HCT116 (cell line): ENCODE results near the gene VPS33B. TPM values are rescaled to one million over a fixed set of nuclear protein-coding genes. Genes with fewer than 3 reads are reported as not detected.

Source experiments
- ATAC-seq: fragments of 200-7000 bp; cut with Tn5 transposase; 2 replicates; pipeline ENCODE4 v1.9.1; 2020; ENCODE audit warnings: mild to moderate bottlenecking, moderate library complexity
- Bru-seq: library from RNA; stranded (reverse); fragments of 400-500 nt; gene quantifications from one replicate; lab custom pipeline; 2021; lab: Mats Ljungman, UMichigan
- BruChase-seq, 2 experiments: library from RNA; stranded (reverse); fragments of 400-500 nt; gene quantifications; one replicate each; lab custom pipeline; 2021; lab: Mats Ljungman, UMichigan
- BruUV-seq: library from RNA; stranded (reverse); fragments of 400-500 nt; replicated peaks from 2 replicates; lab custom pipeline; 2021; lab: Mats Ljungman, UMichigan
- CTCF ChIA-PET: fragments of 300-600 bp; sonication (Branson Sonifier 250); formaldehyde crosslinking; loops from one replicate; lab custom pipeline; 2021; ENCODE audit warnings: antibody characterized with exemption; lab: Charles Lee
- POLR2A ChIA-PET: fragments of 300-600, 350-600 bp; sonication (Branson Sonifier 250); formaldehyde crosslinking; loops from one replicate; lab custom pipeline; 2021; ENCODE audit warnings: antibody characterized with exemption; lab: Charles Lee
- RAD21 ChIA-PET, 2 experiments: fragments of 300-600 bp; sonication (Branson Sonifier 250); formaldehyde crosslinking; loops; one replicate each; lab custom pipeline; 2023; ENCODE audit warnings: low total read pairs in 2 of 2; ENCODE audit not compliant: uncharacterized antibody in 2 of 2, unreplicated experiment in 2 of 2, low non-redundant PET in 1 of 2; lab: Charles Lee
- DNase-seq: peaks from one replicate; pipeline ENCODE4 v3.0.0-alpha.2; 2010; ENCODE audit warnings: low read depth, low spot score
- H2AFZ ChIP-seq: fragments of 200-600 bp; shearing (Covaris generic), sonication (generic); 2 replicates; pipeline ENCODE4 v1.6.1; 2017; ENCODE audit warnings: low read depth, mixed run types, mixed read lengths, antibody characterized with exemption, low read length; ENCODE audit not compliant: poor library complexity, severe bottlenecking
- H3K27ac ChIP-seq: 2 replicates; pipeline ENCODE4 v1.5.1; 2012; ENCODE audit warnings: low read depth, low read length
- H3K27me3 ChIP-seq: fragments of 200-600 bp; sonication (generic); 2 replicates; pipeline ENCODE4 v1.6.1; 2016; ENCODE audit warnings: mixed run types, low read length, mixed read lengths; ENCODE audit not compliant: insufficient read depth
- H3K36me3 ChIP-seq, 2 experiments: fragments of 200-500 bp in 1 of 2; fragments of 200-600 bp in 1 of 2; sonication (Bioruptor generic) in 1 of 2; sonication (generic) in 1 of 2; 2 replicates each; pipeline versions ENCODE4 v1.5.1 to v1.6.1; 2014 to 2016; ENCODE audit warnings: low read length in 2 of 2, inconsistent platforms in 1 of 2, mixed read lengths in 1 of 2, mixed run types in 1 of 2; ENCODE audit not compliant: insufficient read depth in 2 of 2, control insufficient read depth in 1 of 2
- H3K4me1 ChIP-seq, 2 experiments: fragments of 200-600 bp in 1 of 2; sonication (generic) in 1 of 2; 2 replicates each; pipeline versions ENCODE4 v1.5.1 to v1.6.1; 2012 to 2017; ENCODE audit warnings: low read length in 2 of 2, inconsistent platforms in 1 of 2, mild to moderate bottlenecking in 1 of 2, mixed read lengths in 1 of 2, mixed run types in 1 of 2, moderate library complexity in 1 of 2; ENCODE audit not compliant: insufficient read depth in 2 of 2, control insufficient read depth in 1 of 2
- H3K4me2 ChIP-seq: fragments of 200-600 bp; sonication (generic); 2 replicates; pipeline ENCODE4 v1.6.1; 2017; ENCODE audit warnings: mixed run types, low read length, mixed read lengths
- H3K4me3 ChIP-seq, 2 experiments: fragments of 200-600 bp in 1 of 2; sonication (generic) in 1 of 2; replicated peaks in 1 of 2; 2 replicates each; pipeline ENCODE4 v1.5.1; 2011 to 2016; ENCODE audit warnings: low read length in 2 of 2, control low read depth in 1 of 2, low read depth in 1 of 2, mild to moderate bottlenecking in 1 of 2, mixed read lengths in 1 of 2, mixed run types in 1 of 2
- H3K79me2 ChIP-seq: fragments of 200-600 bp; sonication (generic); 2 replicates; pipeline ENCODE4 v1.6.1; 2017; ENCODE audit warnings: mild to moderate bottlenecking, mixed run types, low read length, moderate library complexity, mixed read lengths; ENCODE audit not compliant: insufficient read depth
- H3K9ac ChIP-seq: fragments of 200-600 bp; sonication (generic); 2 replicates; pipeline ENCODE4 v1.6.1; 2016; ENCODE audit warnings: low read length, mixed read lengths
- H3K9me2 ChIP-seq: fragments of 200-600 bp; sonication (generic), shearing (Covaris generic); 2 replicates; pipeline ENCODE4 v1.6.1; 2017; ENCODE audit warnings: mixed run types, mild to moderate bottlenecking, moderate library complexity; ENCODE audit not compliant: insufficient read depth
- H3K9me3 ChIP-seq, 2 experiments: fragments of 200-500 bp in 1 of 2; fragments of 200-600 bp in 1 of 2; sonication (Bioruptor generic) in 1 of 2; sonication (generic) in 1 of 2; 2 replicates each; pipeline ENCODE4 v1.6.1; 2014 to 2017; ENCODE audit warnings: low read length in 2 of 2, mixed read lengths in 2 of 2, inconsistent platforms in 1 of 2, low read depth in 1 of 2, mild to moderate bottlenecking in 1 of 2, mixed run types in 1 of 2, moderate library complexity in 1 of 2; ENCODE audit not compliant: control insufficient read depth in 1 of 2, insufficient read depth in 1 of 2
- H4K20me1 ChIP-seq: fragments of 200-600 bp; sonication (generic), shearing (Covaris generic); 2 replicates; pipeline ENCODE4 v1.6.1; 2017; ENCODE audit warnings: mixed run types, mild to moderate bottlenecking, moderate library complexity; ENCODE audit not compliant: insufficient read depth
- CBX3 ChIP-seq: IDR thresholded peaks from 2 replicates; pipeline ENCODE4 v1.6.1; 2012; ENCODE audit warnings: low read depth
- CEBPB ChIP-seq: IDR thresholded peaks from 2 replicates; pipeline ENCODE4 v1.6.1; 2012; ENCODE audit warnings: low read depth
- ELF1 ChIP-seq: IDR thresholded peaks from 2 replicates; pipeline ENCODE4 v1.6.1; 2012; ENCODE audit warnings: low read depth, borderline replicate concordance
- EZH2phosphoT487 ChIP-seq: fragments of 200-600 bp; IDR thresholded peaks from 2 replicates; pipeline ENCODE4 v1.6.1; 2018; ENCODE audit warnings: antibody characterized with exemption, borderline replicate concordance
- JUND ChIP-seq: IDR thresholded peaks from 2 replicates; pipeline ENCODE4 v1.6.1; 2012
- POLR2AphosphoS5 ChIP-seq: IDR thresholded peaks from 2 replicates; pipeline ENCODE4 v1.6.1; 2011; ENCODE audit warnings: mild to moderate bottlenecking, low read depth, low read length, moderate library complexity
- SIN3A ChIP-seq: IDR thresholded peaks from 2 replicates; pipeline ENCODE4 v1.6.1; 2012; ENCODE audit warnings: low read depth
- SP1 ChIP-seq: IDR thresholded peaks from 2 replicates; pipeline ENCODE4 v1.6.1; 2012; ENCODE audit warnings: low read depth
- SRF ChIP-seq: IDR thresholded peaks from 2 replicates; pipeline ENCODE4 v1.6.1; 2012; ENCODE audit warnings: low read depth
- TCF7L2 ChIP-seq: IDR thresholded peaks from 2 replicates; pipeline ENCODE4 v1.7.0; 2011; ENCODE audit warnings: borderline replicate concordance, inconsistent platforms; ENCODE audit not compliant: insufficient read depth, insufficient read length; ENCODE audit errors: extremely low read depth
- YY1 ChIP-seq: IDR thresholded peaks from 2 replicates; pipeline ENCODE4 v1.6.1; 2011; ENCODE audit warnings: low read length, low read depth, moderate library complexity, mild to moderate bottlenecking; ENCODE audit not compliant: insufficient replicate concordance; ENCODE audit errors: extremely low read depth
- ZFX ChIP-seq: fragments of 450-650 bp; IDR thresholded peaks from 2 replicates; pipeline ENCODE4 v1.6.1; 2017
- intact Hi-C: fragments of 100-400 bp; cut with micrococcal nuclease; formaldehyde crosslinking; loops from 2 replicates; pipeline ENCODE4 v1.10.0; 2022
- long read RNA-seq: library from polyadenylated mRNA; unstranded; transcript quantifications from one replicate; pipeline ENCODE4 v2.0.0, GENCODE V29; 2021; ENCODE audit not compliant: unreplicated experiment
- polyA plus RNA-seq: library from polyadenylated mRNA; unstranded; fragments of >200 nt; gene quantifications from 2 replicates; pipeline ENCODE4 v1.2.1, GENCODE V29; 2012; ENCODE audit warnings: missing spikeins
- total RNA-seq: library from RNA; stranded (reverse); gene quantifications from one replicate; pipeline ENCODE4 v1.2.1, GENCODE V29; 2021; ENCODE audit not compliant: unreplicated experiment
- TF ChIP-seq, protein P1 (sequence below): IDR thresholded peaks from 2 replicates; pipeline ENCODE4 v1.6.1; 2012
- TF ChIP-seq, protein P2 (sequence below): IDR thresholded peaks from 2 replicates; pipeline ENCODE4 v1.6.1; 2012
- TF ChIP-seq, protein P3 (sequence below), 3 experiments: fragments of 200-600 bp in 1 of 3; sonication (generic) in 1 of 3; IDR thresholded peaks in 2 of 3; conservative IDR thresholded peaks in 1 of 3; 2 replicates each; pipeline ENCODE4 v1.5.1; 2012 to 2017; ENCODE audit warnings: low read depth in 2 of 3, low read length in 2 of 3, antibody characterized with exemption in 1 of 3, borderline replicate concordance in 1 of 3, control low read depth in 1 of 3, mild to moderate bottlenecking in 1 of 3, mixed read lengths in 1 of 3, mixed run types in 1 of 3, moderate library complexity in 1 of 3; ENCODE audit not compliant: insufficient read depth in 1 of 3
- TF ChIP-seq, protein P4 (sequence below): IDR thresholded peaks from 2 replicates; pipeline ENCODE4 v1.6.1; 2011; ENCODE audit warnings: mild to moderate bottlenecking, low read length, moderate library complexity; ENCODE audit not compliant: insufficient replicate concordance; ENCODE audit errors: extremely low read depth

Gene VPS33B
- total RNA-seq (23.1 TPM), Bru-seq, nascent RNA (percentile 49 among the genes with signal in this experiment), BruChase-seq, experiment 1, labeled RNA remaining after a 6-hour chase (percentile 88 among the genes with signal in this experiment), BruChase-seq, experiment 2, labeled RNA remaining after a 2-hour chase (percentile 86 among the genes with signal in this experiment)
- polyA plus RNA-seq, result 14.5 and 15.8 TPM in 2 replicates
- long read RNA-seq, transcript VPS33B-201 (23 exons, 2,767 nt), result major isoform, 21 of 35 reads
- long read RNA-seq, partial matches to known transcripts, result 3 of 35 reads
- long read RNA-seq, other reads (novel, unspliced or antisense), result 10 of 35 reads

DNA sequence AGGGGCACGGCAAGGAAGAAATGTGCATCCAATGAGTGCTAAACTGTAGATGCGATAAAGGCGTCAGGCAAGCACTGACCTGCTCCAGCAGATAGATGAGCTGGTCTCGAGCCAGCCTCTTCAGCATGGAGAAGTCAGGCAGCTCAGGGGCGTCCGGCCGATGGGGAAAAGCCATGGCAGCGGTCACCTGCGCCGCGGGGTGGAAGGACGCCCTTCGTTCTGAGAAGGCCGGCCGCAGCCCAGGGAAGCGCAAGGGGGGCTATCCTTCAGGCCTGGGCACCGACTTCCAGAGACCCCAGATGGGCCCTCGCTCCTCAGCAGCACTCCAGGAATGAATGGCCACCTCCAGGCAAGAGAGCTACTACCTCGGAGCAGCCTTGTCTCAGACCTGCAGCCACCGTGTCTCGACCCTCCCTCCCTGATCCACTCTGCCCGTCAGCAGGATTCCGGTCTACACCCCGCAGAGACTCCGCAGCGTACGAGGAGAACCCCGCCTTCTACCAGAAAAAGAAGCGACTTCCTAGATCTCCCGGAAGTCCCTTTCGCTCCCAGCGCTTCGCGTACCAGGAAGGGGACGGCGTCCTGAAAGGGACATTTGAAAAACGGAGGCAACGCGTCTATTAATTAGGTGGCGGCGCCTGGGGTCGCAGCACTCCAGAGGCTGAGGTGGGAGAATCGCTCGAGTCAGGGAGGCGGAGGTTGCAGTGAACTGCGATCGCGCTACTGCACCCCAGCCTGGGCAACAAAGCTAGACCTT lies at the start of gene VPS33B:
TSS of gene VPS33B (minus strand) at position 520 of the 757 bp plus-strand sequence. CDS start at position 175, 345 bp downstream.
- Histone ChIP-seq H3K36me3 (peaks cover 0 to 2% of the 10 kb centered on the region in 2 experiments; a peak in 1 of 4 replicates), H3K27me3 (no peaks in the 10 kb centered on the region), H3K4me3 (peak within 1 kb of the TSS; percentile 78 to 83), H3K27ac (peak within 1 kb of the TSS; percentile 60)
- TF ChIP-seq CBX3 (0 out of 2 replicates have a peak, but pooled peaks have one; percentile 65), POLR2AphosphoS5 (peak; percentile 84), YY1 (peak; percentile 75), ELF1 (peak; percentile 96), EZH2phosphoT487 (no peak), SRF (peak; percentile 47), SIN3A (peak; percentile 90), JUND (no peak), CEBPB (no peak), SP1 (peak; percentile 64), ZFX (peak; percentile 55; the same call in 1 of the 2 replicates), TCF7L2 (peak; percentile 39)
- TF ChIP-seq, protein P1, sequence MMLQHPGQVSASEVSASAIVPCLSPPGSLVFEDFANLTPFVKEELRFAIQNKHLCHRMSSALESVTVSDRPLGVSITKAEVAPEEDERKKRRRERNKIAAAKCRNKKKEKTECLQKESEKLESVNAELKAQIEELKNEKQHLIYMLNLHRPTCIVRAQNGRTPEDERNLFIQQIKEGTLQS, result no peak
- TF ChIP-seq, protein P2, sequence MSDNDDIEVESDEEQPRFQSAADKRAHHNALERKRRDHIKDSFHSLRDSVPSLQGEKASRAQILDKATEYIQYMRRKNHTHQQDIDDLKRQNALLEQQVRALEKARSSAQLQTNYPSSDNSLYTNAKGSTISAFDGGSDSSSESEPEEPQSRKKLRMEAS, result peak; percentile 52; the same call in 1 of the 2 replicates
- TF ChIP-seq, protein P3, sequence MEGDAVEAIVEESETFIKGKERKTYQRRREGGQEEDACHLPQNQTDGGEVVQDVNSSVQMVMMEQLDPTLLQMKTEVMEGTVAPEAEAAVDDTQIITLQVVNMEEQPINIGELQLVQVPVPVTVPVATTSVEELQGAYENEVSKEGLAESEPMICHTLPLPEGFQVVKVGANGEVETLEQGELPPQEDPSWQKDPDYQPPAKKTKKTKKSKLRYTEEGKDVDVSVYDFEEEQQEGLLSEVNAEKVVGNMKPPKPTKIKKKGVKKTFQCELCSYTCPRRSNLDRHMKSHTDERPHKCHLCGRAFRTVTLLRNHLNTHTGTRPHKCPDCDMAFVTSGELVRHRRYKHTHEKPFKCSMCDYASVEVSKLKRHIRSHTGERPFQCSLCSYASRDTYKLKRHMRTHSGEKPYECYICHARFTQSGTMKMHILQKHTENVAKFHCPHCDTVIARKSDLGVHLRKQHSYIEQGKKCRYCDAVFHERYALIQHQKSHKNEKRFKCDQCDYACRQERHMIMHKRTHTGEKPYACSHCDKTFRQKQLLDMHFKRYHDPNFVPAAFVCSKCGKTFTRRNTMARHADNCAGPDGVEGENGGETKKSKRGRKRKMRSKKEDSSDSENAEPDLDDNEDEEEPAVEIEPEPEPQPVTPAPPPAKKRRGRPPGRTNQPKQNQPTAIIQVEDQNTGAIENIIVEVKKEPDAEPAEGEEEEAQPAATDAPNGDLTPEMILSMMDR (IDR thresholded peaks at IDR 0.05 in 2 of 3, conservative IDR thresholded peaks at IDR 0.05 in 1 of 3; ENCODE audit: borderline replicate concordance in 1 of 3, insufficient read depth in 1 of 3, low read depth in 2 of 3, low read length in 2 of 3), result no peak
- TF ChIP-seq, protein P4, sequence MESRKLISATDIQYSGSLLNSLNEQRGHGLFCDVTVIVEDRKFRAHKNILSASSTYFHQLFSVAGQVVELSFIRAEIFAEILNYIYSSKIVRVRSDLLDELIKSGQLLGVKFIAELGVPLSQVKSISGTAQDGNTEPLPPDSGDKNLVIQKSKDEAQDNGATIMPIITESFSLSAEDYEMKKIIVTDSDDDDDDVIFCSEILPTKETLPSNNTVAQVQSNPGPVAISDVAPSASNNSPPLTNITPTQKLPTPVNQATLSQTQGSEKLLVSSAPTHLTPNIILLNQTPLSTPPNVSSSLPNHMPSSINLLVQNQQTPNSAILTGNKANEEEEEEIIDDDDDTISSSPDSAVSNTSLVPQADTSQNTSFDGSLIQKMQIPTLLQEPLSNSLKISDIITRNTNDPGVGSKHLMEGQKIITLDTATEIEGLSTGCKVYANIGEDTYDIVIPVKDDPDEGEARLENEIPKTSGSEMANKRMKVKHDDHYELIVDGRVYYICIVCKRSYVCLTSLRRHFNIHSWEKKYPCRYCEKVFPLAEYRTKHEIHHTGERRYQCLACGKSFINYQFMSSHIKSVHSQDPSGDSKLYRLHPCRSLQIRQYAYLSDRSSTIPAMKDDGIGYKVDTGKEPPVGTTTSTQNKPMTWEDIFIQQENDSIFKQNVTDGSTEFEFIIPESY, result peak; percentile 83
- TF ChIP-seq, all 23 proteins: peak for 11
- intact Hi-C loops, result no loop called here
- ChIA-PET POLR2A (interaction anchor here (1.3 kb wide), 1 partner anchor 11 kb away, joined by 3 read pairs; no protein-coding TSS in a partner anchor), CTCF (interaction anchor here (0.9 to 4.1 kb wide), 2 partner anchors 11 to 249 kb away, joined by 3 to 21 read pairs; no protein-coding TSS in a partner anchor), RAD21 (no interaction called here)
- no peaks in the 10 kb centered on the region for H3K9me2 ChIP-seq
- ATAC-seq, result peak; percentile 92
- H3K9me3 ChIP-seq, result no peaks in the 10 kb centered on the region
- peak within 1 kb of the TSS; percentile 82 for H3K9ac ChIP-seq
- H3K4me1 ChIP-seq, result peaks cover 4 to 21% of the 10 kb centered on the region in 2 experiments; a peak in 3 of 4 replicates
- H3K79me2 ChIP-seq, result peaks cover 35% of the 10 kb centered on the region
- DNase-seq, result peak; percentile 81
- H2AFZ ChIP-seq, result peak within 1 kb of the TSS; percentile 92
- H4K20me1 ChIP-seq, result no peaks in the 10 kb centered on the region
- H3K4me2 ChIP-seq, result peak within 1 kb of the TSS; percentile 82
- BruUV-seq, result TSS peak; percentile 73
